Keratinocyte (primary cell): ENCODE measurements around the gene SAMD4A.

Experiments used
- EZH2 ChIP-seq: IDR thresholded peaks from one replicate; pipeline ENCODE4 v1.6.1; 2012; ENCODE audit warnings: inconsistent platforms, mild to moderate bottlenecking, low read length, moderate library complexity
- TF ChIP-seq, protein P1 (sequence below), 3 experiments: IDR thresholded peaks in 1 of 3; conservative IDR thresholded peaks in 1 of 3; optimal IDR thresholded peaks in 1 of 3; 2 replicates in 2 of 3; 3 replicates in 1 of 3; pipeline versions ENCODE3 to v1.5.1; 2011; ENCODE audit warnings: low read length in 3 of 3, mild to moderate bottlenecking in 3 of 3, moderate library complexity in 2 of 3, control low read depth in 1 of 3, inconsistent platforms in 1 of 3; ENCODE audit not compliant: insufficient read depth in 2 of 3; ENCODE audit errors: extremely low read depth in 1 of 3

DNA sequence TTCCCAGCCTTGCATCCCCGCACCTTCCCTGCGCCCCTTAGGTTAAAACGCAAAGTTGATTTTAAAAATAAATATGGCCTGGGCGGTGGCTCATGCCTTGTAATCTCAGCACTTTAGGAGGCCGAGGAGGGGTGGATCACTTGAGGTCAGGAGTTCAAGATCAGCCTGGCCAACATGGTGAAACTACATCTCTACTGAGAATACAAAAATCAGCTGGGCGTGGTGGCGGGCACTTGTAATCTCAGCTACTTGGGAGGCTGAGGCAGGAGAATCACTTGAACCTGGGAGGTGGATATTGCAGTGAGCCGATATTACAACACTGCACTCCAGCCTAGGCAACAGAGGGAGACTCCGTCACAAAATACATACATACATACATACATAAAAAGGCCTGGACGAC, 239.7 kb downstream of the SAMD4A start:
- TF ChIP-seq, protein P1, sequence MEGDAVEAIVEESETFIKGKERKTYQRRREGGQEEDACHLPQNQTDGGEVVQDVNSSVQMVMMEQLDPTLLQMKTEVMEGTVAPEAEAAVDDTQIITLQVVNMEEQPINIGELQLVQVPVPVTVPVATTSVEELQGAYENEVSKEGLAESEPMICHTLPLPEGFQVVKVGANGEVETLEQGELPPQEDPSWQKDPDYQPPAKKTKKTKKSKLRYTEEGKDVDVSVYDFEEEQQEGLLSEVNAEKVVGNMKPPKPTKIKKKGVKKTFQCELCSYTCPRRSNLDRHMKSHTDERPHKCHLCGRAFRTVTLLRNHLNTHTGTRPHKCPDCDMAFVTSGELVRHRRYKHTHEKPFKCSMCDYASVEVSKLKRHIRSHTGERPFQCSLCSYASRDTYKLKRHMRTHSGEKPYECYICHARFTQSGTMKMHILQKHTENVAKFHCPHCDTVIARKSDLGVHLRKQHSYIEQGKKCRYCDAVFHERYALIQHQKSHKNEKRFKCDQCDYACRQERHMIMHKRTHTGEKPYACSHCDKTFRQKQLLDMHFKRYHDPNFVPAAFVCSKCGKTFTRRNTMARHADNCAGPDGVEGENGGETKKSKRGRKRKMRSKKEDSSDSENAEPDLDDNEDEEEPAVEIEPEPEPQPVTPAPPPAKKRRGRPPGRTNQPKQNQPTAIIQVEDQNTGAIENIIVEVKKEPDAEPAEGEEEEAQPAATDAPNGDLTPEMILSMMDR (optimal IDR thresholded peaks at IDR 0.05 in 1 of 3, IDR thresholded peaks at IDR 0.05 in 1 of 3, conservative IDR thresholded peaks at IDR 0.05 in 1 of 3; ENCODE audit: extremely low read depth in 1 of 3, insufficient read depth in 2 of 3, low read length in 3 of 3): no peak
- TF ChIP-seq EZH2: no peak
